Keratinocyte (primary cell): ENCODE results near the gene ATF6. TPM values are rescaled to one million over a fixed set of nuclear protein-coding genes. Genes with fewer than 3 reads are reported as not detected.
A peak's percentile ranks its signal among the peaks of the same experiment; 100 is the strongest.
"Not testable (repeated sequence)": the region's sequence is repeated elsewhere in the genome, so short reads cannot be mapped to it uniquely, and the experiment has no call there.

ENCODE experiments used
- DNase-seq: peaks from one replicate; pipeline ENCODE4 v3.0.0-alpha.2; 2011; ENCODE audit warnings: low read depth, missing footprints, low spot score
- FAIRE-seq: peaks from 2 replicates; lab custom pipeline; 2011; peaks lifted over from hg19 to GRCh38; lab: Jason Lieb, UNC
- H2AFZ ChIP-seq: 2 replicates; pipeline ENCODE4 v1.6.0; 2012; ENCODE audit warnings: low read length, control low read depth, inconsistent platforms; ENCODE audit not compliant: control insufficient read depth
- H3K27ac ChIP-seq: 2 replicates; pipeline ENCODE4 v1.5.1; 2011; ENCODE audit warnings: low read length; ENCODE audit not compliant: control insufficient read depth, insufficient read depth
- H3K27me3 ChIP-seq: 3 replicates; pipeline ENCODE4 v1.6.0; 2011; ENCODE audit warnings: low read length; ENCODE audit not compliant: control insufficient read depth, insufficient read depth; ENCODE audit errors: extremely low read depth
- H3K36me3 ChIP-seq, 2 experiments: 2 replicates in 1 of 2; 3 replicates in 1 of 2; pipeline ENCODE4 v1.5.1; 2011; ENCODE audit warnings: low read length in 2 of 2, mild to moderate bottlenecking in 1 of 2; ENCODE audit not compliant: control insufficient read depth in 2 of 2, insufficient read depth in 2 of 2; ENCODE audit errors: extremely low read depth in 1 of 2
- H3K4me1 ChIP-seq: 3 replicates; pipeline ENCODE4 v1.5.1; 2011; ENCODE audit warnings: low read length; ENCODE audit not compliant: control insufficient read depth, insufficient read depth; ENCODE audit errors: extremely low read depth
- H3K4me2 ChIP-seq: 3 replicates; pipeline ENCODE4 v1.6.0; 2011; ENCODE audit warnings: low read depth, low read length; ENCODE audit not compliant: control insufficient read depth, insufficient read depth; ENCODE audit errors: extremely low read depth
- H3K4me3 ChIP-seq, 3 experiments: fragments of 200-600 bp in 1 of 3; sonication (generic) in 1 of 3; 2 replicates in 2 of 3; 3 replicates in 1 of 3; pipeline ENCODE4 v1.5.1; 2011 to 2016; ENCODE audit warnings: low read length in 3 of 3, mild to moderate bottlenecking in 3 of 3, control low read depth in 2 of 3, inconsistent platforms in 1 of 3, low read depth in 1 of 3, mixed read lengths in 1 of 3, mixed run types in 1 of 3, moderate library complexity in 1 of 3; ENCODE audit not compliant: control insufficient read depth in 2 of 3, insufficient read depth in 2 of 3; ENCODE audit errors: extremely low read depth in 1 of 3
- H3K79me2 ChIP-seq: 2 replicates; pipeline ENCODE4 v1.6.0; 2012; ENCODE audit warnings: low read length; ENCODE audit not compliant: control insufficient read depth, insufficient read depth
- H3K9ac ChIP-seq: 3 replicates; pipeline ENCODE4 v1.6.0; 2011; ENCODE audit warnings: low read length; ENCODE audit not compliant: control insufficient read depth, insufficient read depth; ENCODE audit errors: extremely low read depth
- H3K9me1 ChIP-seq: 3 replicates; pipeline ENCODE4 v1.6.0; 2011; ENCODE audit warnings: low read length; ENCODE audit not compliant: control insufficient read depth, insufficient read depth; ENCODE audit errors: extremely low read depth
- H3K9me3 ChIP-seq: 2 replicates; pipeline ENCODE4 v1.5.1; 2012; ENCODE audit warnings: low read depth, low read length; ENCODE audit not compliant: control insufficient read depth
- H4K20me1 ChIP-seq: 3 replicates; pipeline ENCODE4 v1.6.0; 2011; ENCODE audit warnings: low read length; ENCODE audit not compliant: control insufficient read depth, insufficient read depth; ENCODE audit errors: extremely low read depth
- CTCF ChIP-seq, 3 experiments: IDR thresholded peaks in 1 of 3; conservative IDR thresholded peaks in 1 of 3; optimal IDR thresholded peaks in 1 of 3; 2 replicates in 2 of 3; 3 replicates in 1 of 3; pipeline versions ENCODE3 to v1.5.1; 2011; ENCODE audit warnings: low read length in 3 of 3, mild to moderate bottlenecking in 3 of 3, moderate library complexity in 2 of 3, control low read depth in 1 of 3, inconsistent platforms in 1 of 3; ENCODE audit not compliant: insufficient read depth in 2 of 3; ENCODE audit errors: extremely low read depth in 1 of 3
- EZH2 ChIP-seq: IDR thresholded peaks from one replicate; pipeline ENCODE4 v1.6.1; 2012; ENCODE audit warnings: inconsistent platforms, mild to moderate bottlenecking, low read length, moderate library complexity
- dilution Hi-C: fragments of 300-500 bp; cut with MboI; formaldehyde crosslinking; loops from one replicate; pipeline ENCODE4 v1.7.0; 2020; ENCODE audit warnings: low sequenced_read_pairs; ENCODE audit not compliant: extremely low pct_ligation_motif_present
- polyA plus RNA-seq, 5 experiments: library from polyadenylated mRNA; depleted of rRNA in 3 of 5; stranded (reverse) in 3 of 5; stranded (forward) in 1 of 5; unstranded in 1 of 5; fragments of >200 nt; gene quantifications; 1 replicate in 1 of 5; 2 replicates in 3 of 5; 3 replicates in 1 of 5; pipeline versions ENCODE4 v1.2.1 to v1.2.3, GENCODE V29; 2011 to 2012; ENCODE audit warnings: missing spikeins in 2 of 5, low read depth in 1 of 5, low replicate concordance in 1 of 5

The ATF6 gene
- polyA plus RNA-seq, 1 donor (not counting 4 experiments of a cell fraction or from before 2014, with no cell fraction given) = 19.7 TPM

- Histone ChIP-seq H3K36me3 (no peaks in the 10 kb centered on the region), H4K20me1 (no peaks in the 10 kb centered on the region), H3K4me2 (no peak overlapping the region), H3K79me2 (no peaks in the 10 kb centered on the region), H3K9me1 (no peaks in the 10 kb centered on the region), H3K4me1 (peaks cover 21% of the 10 kb centered on the region), H3K9me3 (no peaks in the 10 kb centered on the region), H3K4me3 (no peak overlapping the region), H3K9ac (no peak overlapping the region), H3K27ac (no peak overlapping the region), H3K27me3 (no peaks in the 10 kb centered on the region), H2AFZ (no peak overlapping the region)
- dilution Hi-C loops = no loop called here
- TF ChIP-seq EZH2 (no peak), CTCF (optimal IDR thresholded peaks at IDR 0.05 in 1 of 3, IDR thresholded peaks at IDR 0.05 in 1 of 3, conservative IDR thresholded peaks at IDR 0.05 in 1 of 3; ENCODE audit: extremely low read depth in 1 of 3, insufficient read depth in 2 of 3, low read length in 3 of 3) (no peak)
- DNase-seq (no peak), FAIRE-seq (no peak)
Measured at GRCh38 chr1:161722406-161722805, 43.7 kb upstream of the ATF6 start.

- Histone ChIP-seq H3K9me3 (no peaks in the 10 kb centered on the region), H3K27ac (no peak overlapping the region), H3K4me1 (peaks cover 22% of the 10 kb centered on the region), H3K4me2 (no peak overlapping the region), H3K36me3 (no peaks in the 10 kb centered on the region), H3K9ac (no peak overlapping the region), H4K20me1 (no peaks in the 10 kb centered on the region), H3K27me3 (no peaks in the 10 kb centered on the region), H3K9me1 (no peaks in the 10 kb centered on the region), H2AFZ (no peak overlapping the region), H3K4me3 (no peak overlapping the region), H3K79me2 (no peaks in the 10 kb centered on the region)
- DNase-seq (no peak), FAIRE-seq (no peak)
- dilution Hi-C loops = no loop called here
- TF ChIP-seq CTCF (optimal IDR thresholded peaks at IDR 0.05 in 1 of 3, IDR thresholded peaks at IDR 0.05 in 1 of 3, conservative IDR thresholded peaks at IDR 0.05 in 1 of 3; ENCODE audit: extremely low read depth in 1 of 3, insufficient read depth in 2 of 3, low read length in 3 of 3) = no peak
- no peak for TF ChIP-seq EZH2
Measured at GRCh38 chr1:161723459-161724141, 42.5 kb upstream of the ATF6 start.

DNA sequence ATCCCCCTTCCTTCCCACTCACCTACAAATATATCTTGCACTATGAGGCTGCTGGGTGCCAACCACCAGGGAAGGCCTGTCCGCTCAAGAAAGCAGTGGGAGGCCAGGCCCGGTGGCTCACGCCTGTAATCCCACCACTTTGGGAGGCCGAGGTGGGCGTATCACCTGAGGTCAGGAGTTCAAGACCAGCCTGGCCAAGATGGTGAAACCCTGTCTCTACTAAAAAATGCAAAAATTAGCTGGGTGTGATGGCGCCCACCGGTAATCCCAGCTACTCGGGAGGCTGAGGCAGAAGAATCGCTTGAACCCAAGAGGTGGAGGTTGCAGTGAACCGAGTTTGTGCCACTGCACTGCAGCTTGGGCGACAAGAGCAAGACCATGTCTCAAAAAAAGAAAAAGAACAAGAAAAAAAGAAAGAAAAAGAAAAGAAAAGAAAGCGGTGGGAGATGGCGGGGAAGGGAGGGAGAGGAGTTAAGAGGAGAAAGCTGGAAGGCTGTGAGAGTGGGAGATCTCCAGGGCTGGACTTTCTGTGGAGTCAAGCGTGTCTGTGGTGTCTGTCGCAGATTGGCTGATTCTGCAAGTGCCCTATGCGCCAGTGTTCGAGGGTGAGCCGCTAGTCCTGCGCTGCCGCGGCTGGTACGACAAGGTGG is 40.7 kb upstream of the ATF6 start:
- H3K9me1 ChIP-seq, FAIRE-seq, H3K27me3 ChIP-seq, dilution Hi-C loops, H3K9me3 ChIP-seq, H4K20me1 ChIP-seq, H3K36me3 ChIP-seq, H3K79me2 ChIP-seq, H3K27ac ChIP-seq, DNase-seq: not testable (repeated sequence)
- Histone ChIP-seq H3K4me1 (peaks cover 38% of the 10 kb centered on the region), H3K4me3 (peak overlapping the region; percentile 58 to 80 (median 73)), H2AFZ (peak overlapping the region; percentile 45), H3K4me2 (peak overlapping the region; percentile 88), H3K9ac (peak overlapping the region; percentile 87)
